ENCODE measurements around the gene ABCA7.

The ABCA7 gene

GRCh38 chr19:1088416-1089010, 48.6 kb downstream of the ABCA7 start:
- DNase-seq (ENCODE audit: low spot score) = no peak

GRCh38 chr19:1089126-1089771, 49.3 kb downstream of the ABCA7 start:
- DNase-seq (ENCODE audit: low spot score) = no peak

GRCh38 chr19:1089891-1090290, 50.0 kb downstream of the ABCA7 start:
- DNase-seq (ENCODE audit: low spot score) = no peak

- DNase-seq (ENCODE audit: low spot score) = no peak
These were observed 51.0 kb downstream of the ABCA7 start for GRCh38 chr19:1090731-1091543.

GRCh38 chr19:1091544-1092175, 51.8 kb downstream of the ABCA7 start:
- no peak for DNase-seq (ENCODE audit: low spot score)

GRCh38 chr19:1093330-1093729, 53.4 kb downstream of the ABCA7 start:
- no peak for DNase-seq (ENCODE audit: low spot score)

GRCh38 chr19:1093811-1094553, 54.1 kb downstream of the ABCA7 start:
- DNase-seq (ENCODE audit: low spot score) = no peak

- no peak for DNase-seq (ENCODE audit: low spot score)
These were observed 54.7 kb downstream of the ABCA7 start for GRCh38 chr19:1094655-1094977.

GRCh38 chr19:1094978-1095701, 55.2 kb downstream of the ABCA7 start, which contains the start of gene POLR2E:
Gene POLR2E (minus strand): TSS chr19:1095375. CDS start chr19:1095315, 60 bp downstream.
- peak; percentile 100 for DNase-seq (ENCODE audit: low spot score)

GRCh38 chr19:1097810-1098176, 57.9 kb downstream of the ABCA7 start:
- no peak for DNase-seq (ENCODE audit: low spot score)

GRCh38 chr19:1098177-1099051, 58.5 kb downstream of the ABCA7 start:
- no peak for DNase-seq (ENCODE audit: low spot score)

GRCh38 chr19:1101337-1101698, 61.4 kb downstream of the ABCA7 start:
- DNase-seq (ENCODE audit: low spot score) = no peak

- no peak for DNase-seq (ENCODE audit: low spot score)
These were observed 62.7 kb downstream of the ABCA7 start for GRCh38 chr19:1102407-1103131.

- DNase-seq (ENCODE audit: low spot score) = no peak
These were observed 63.3 kb downstream of the ABCA7 start for GRCh38 chr19:1103132-1103707.

GRCh38 chr19:1103708-1104310, 63.9 kb downstream of the ABCA7 start, which contains the start of gene GPX4:
Gene GPX4 (plus strand): TSS chr19:1103994. CDS start chr19:1104044, 50 bp downstream.
- DNase-seq (ENCODE audit: low spot score) = peak; percentile 100

GRCh38 chr19:1104311-1105007, 64.6 kb downstream of the ABCA7 start:
- peak; percentile 70 for DNase-seq (ENCODE audit: low spot score)

GRCh38 chr19:1105008-1105872, 65.3 kb downstream of the ABCA7 start:
- DNase-seq (ENCODE audit: low spot score) = no peak

Data from Ammon's horn (tissue), 1 donor.